Spinal cord (tissue), 10 donors: ENCODE measurements around the gene KLHDC7A. TPM values are rescaled to one million over a fixed set of nuclear protein-coding genes. Genes with fewer than 3 reads are reported as not detected.

ENCODE experiments used
- DNase-seq, 6 donors: peaks; one replicate each; pipeline versions ENCODE4 v3.0.0 to v3.0.0-alpha.2; 2013 to 2015; ENCODE audit warnings: low spot score in 6 of 6, low read depth in 4 of 6
- H3K27ac ChIP-seq: one replicate; pipeline ENCODE4 v1.5.1; 2013; ENCODE audit warnings: low read depth, low read length, control low read depth
- H3K27me3 ChIP-seq: one replicate; pipeline ENCODE4 v1.6.1; 2013; ENCODE audit warnings: low read length; ENCODE audit not compliant: control insufficient read depth, insufficient read depth
- H3K36me3 ChIP-seq: one replicate; pipeline ENCODE4 v1.6.1; 2013; ENCODE audit warnings: low read length; ENCODE audit not compliant: control insufficient read depth, insufficient read depth
- H3K4me1 ChIP-seq: one replicate; pipeline ENCODE4 v1.6.1; 2013; ENCODE audit warnings: low read length; ENCODE audit not compliant: control insufficient read depth, insufficient read depth
- H3K4me3 ChIP-seq: one replicate; pipeline ENCODE4 v1.5.1; 2013; ENCODE audit warnings: low read depth, low read length, control low read depth
- H3K9me3 ChIP-seq: one replicate; pipeline ENCODE4 v1.6.1; 2013; ENCODE audit warnings: low read length; ENCODE audit not compliant: control insufficient read depth, insufficient read depth
- WGBS: methylation state at CpG from one replicate; pipeline ENCODE4 v1.1.5; 2013; ENCODE audit warnings: missing lambda C conversion rate; ENCODE audit not compliant: insufficient coverage; 5-methylcytosine and 5-hydroxymethylcytosine counted together
- polyA plus RNA-seq, 2 donors: library from polyadenylated mRNA; unstranded; fragments of 120-200 nt; gene quantifications; one replicate each; pipeline ENCODE4 v1.2.1, GENCODE V29; 2013; ENCODE audit not compliant: insufficient read length in 2 of 2
- total RNA-seq, 2 donors: library from RNA; depleted of rRNA in 1 of 2; stranded (reverse); fragments of 120-200 nt in 1 of 2; fragments of >200 nt in 1 of 2; gene quantifications; one replicate each; pipeline versions ENCODE4 v1.2.3 to v1.2.4, GENCODE V29; 2013 to 2014
- donor health status: healthy.

The KLHDC7A gene
- total and polyA plus RNA-seq, 4 donors, result 0.08 to 5.3 (median 0.35) TPM

DNA sequence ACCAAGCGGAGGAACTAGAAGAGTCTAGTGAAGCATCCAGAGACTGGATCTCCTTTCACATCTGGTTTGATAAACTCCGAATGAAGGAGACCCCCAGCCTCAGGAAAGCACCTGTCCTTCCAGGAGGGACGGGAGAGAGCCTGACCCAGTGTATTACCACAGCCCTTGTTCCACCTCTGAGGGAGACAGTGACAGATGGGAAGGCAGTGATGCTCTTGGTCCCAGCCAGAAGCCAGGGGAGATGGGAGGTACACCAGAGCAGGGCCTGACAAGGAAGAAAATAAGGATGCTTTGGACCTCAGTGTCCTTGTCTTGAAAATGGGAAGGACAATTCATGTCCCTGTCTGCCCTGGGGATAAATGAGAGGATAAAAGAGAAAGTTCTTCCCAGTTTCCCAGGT is 3.5 kb downstream of the KLHDC7A start:
- Histone ChIP-seq H3K27me3 (no peaks in the 10 kb centered on the region), H3K4me3 (no peak overlapping the region), H3K4me1 (peaks cover 31% of the 10 kb centered on the region), H3K9me3 (no peaks in the 10 kb centered on the region), H3K36me3 (no peaks in the 10 kb centered on the region), H3K27ac (no peak overlapping the region)
- 86% methylated on average over 2 of the region's 3 CpGs for WGBS
- no peak for DNase-seq

DNA sequence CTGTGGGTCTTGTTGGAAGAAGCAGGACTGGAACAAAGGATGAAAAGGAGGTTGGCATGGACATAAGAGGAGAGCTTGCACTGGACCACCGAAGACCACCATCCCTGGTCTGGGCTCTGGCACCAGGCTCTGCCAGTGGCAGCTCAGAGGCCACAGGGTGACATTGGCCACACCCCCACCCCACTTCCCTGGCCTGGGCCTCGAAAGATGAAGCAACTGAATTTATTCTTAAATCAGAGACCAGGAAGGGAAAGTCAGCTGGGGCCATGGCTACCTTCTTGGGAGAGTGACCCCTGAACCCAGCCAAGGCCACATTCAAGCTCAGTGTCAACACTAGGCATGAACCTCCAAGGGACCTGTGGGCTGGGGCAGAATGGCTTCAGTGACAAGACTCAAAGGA is 4.0 kb downstream of the KLHDC7A start:
- no peak overlapping the region for H3K27ac ChIP-seq
- 65% methylated on average over 2 of the region's 2 CpGs for WGBS
- DNase-seq, result no peak
- peaks cover 29% of the 10 kb centered on the region for H3K4me1 ChIP-seq
- no peaks in the 10 kb centered on the region for H3K36me3 ChIP-seq
- no peaks in the 10 kb centered on the region for H3K27me3 ChIP-seq
- H3K9me3 ChIP-seq, result no peaks in the 10 kb centered on the region
- H3K4me3 ChIP-seq, result no peak overlapping the region

DNA sequence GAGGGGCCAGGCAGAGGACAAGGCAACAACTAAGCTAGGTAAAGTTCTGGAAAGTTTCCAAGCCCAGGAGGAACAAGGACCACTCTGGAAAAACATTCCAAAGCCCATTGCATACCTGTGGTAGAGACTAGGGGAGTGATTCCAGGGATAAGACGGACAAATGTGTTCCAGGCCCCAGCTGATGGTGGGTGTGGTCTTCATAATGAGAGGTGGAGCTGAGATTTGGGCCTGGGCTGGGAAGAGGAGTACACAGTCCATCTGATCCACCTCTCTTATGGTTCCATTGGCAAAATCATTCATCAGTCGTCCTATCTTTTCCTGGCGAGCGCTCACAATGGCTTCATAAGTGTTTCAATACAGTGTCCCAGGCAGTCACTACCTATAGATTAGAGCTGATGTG is 4.5 kb downstream of the KLHDC7A start:
- H3K27me3 ChIP-seq, result no peaks in the 10 kb centered on the region
- DNase-seq, result no peak
- 100% methylated on average over 2 of the region's 4 CpGs for WGBS

DNA sequence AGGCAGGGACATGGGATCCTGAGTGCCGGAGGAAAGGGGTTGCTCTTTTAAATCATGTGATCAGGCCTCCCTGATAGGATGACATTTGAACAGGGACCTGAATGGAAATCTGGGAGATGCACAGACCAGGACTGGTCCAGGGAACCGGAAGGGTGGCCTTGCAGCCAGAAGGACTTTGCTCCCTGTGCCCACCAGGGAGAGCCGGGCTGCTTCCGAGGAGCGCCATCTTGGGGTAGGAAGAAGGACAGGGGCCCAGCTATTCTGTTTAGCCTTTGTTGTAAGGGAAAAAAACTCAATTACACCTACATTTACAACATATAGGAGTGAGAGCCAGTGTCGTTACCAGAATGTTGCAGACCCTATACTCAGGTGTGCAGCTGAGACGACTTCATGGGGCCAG is 5.5 kb downstream of the KLHDC7A start:
- H3K4me3 ChIP-seq, result no peak overlapping the region
- no peaks in the 10 kb centered on the region for H3K27me3 ChIP-seq
- 53% methylated on average over 4 of the region's 7 CpGs for WGBS
- no peak for DNase-seq
- no peak overlapping the region for H3K27ac ChIP-seq
- no peaks in the 10 kb centered on the region for H3K9me3 ChIP-seq
- H3K4me1 ChIP-seq, result peaks cover 17% of the 10 kb centered on the region
- H3K36me3 ChIP-seq, result no peaks in the 10 kb centered on the region

More for the DNA sequence above, 4.5 kb downstream of the KLHDC7A start:
- no peaks in the 10 kb centered on the region for H3K36me3 ChIP-seq
- peaks cover 27% of the 10 kb centered on the region for H3K4me1 ChIP-seq
- no peaks in the 10 kb centered on the region for H3K9me3 ChIP-seq
- H3K27ac ChIP-seq, result no peak overlapping the region
- no peak overlapping the region for H3K4me3 ChIP-seq

DNA sequence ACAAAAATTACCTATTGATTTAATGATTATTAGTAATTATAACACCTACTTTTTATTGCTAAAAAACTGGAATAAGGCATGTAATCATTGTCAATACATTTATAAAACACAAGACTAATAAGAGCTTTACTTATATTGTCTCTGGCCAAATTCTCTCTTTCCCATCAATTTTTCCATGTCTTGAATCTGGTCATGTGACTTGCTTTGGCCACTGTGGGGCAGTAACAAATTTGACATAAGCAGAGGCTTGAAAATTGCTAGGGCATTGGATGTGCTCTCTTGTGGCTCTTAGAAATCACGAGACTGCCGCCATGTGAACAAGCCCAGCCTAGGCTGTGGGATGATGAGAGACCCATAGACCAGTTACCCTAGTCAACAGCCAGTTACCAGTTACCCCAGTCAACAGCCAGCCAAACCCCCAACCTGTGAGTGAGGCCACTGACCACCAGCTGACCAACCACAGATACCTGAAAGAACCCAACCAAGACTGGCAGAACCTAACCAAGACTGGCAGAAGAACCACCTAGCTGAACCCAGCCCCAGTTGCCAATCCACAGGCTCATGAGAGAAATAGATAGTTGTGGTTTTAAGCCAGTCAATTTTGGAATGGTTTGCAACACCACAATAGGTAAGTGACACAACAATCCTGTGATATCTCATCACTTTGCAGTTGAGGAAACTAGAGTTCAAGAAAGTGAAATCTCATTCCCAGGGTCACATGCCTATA is 8.8 kb downstream of the KLHDC7A start:
- 90% methylated on average over 2 of the region's 2 CpGs for WGBS
- Histone ChIP-seq H3K27me3 (no peaks in the 10 kb centered on the region), H3K4me1 (no peaks in the 10 kb centered on the region), H3K27ac (no peak overlapping the region), H3K9me3 (no peaks in the 10 kb centered on the region), H3K36me3 (no peaks in the 10 kb centered on the region), H3K4me3 (no peak overlapping the region)
- DNase-seq, result no peak

DNA sequence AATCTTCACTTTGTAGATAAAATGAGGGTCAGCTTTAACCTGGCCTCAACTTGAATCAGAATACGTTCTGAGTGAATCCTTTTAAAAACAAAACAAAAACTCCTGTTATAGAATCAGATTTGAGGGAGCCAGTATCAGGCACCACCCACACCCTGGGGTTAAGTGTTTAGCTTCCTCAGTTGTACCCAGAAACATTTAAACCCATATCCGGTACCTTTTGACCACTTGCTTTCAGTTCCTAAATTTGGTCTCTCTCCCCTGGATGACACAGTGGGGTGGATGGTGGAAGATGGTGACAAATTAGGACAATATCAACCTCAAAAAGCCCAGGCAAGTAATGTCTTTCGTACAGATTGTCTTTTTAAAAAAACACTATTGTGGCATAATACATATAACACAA is 10.4 kb downstream of the KLHDC7A start:
- Histone ChIP-seq H3K36me3 (no peaks in the 10 kb centered on the region), H3K27ac (no peak overlapping the region), H3K4me1 (no peaks in the 10 kb centered on the region), H3K27me3 (no peaks in the 10 kb centered on the region), H3K4me3 (no peak overlapping the region), H3K9me3 (no peaks in the 10 kb centered on the region)
- no CpG with 5 or more reads among the region's 3 CpGs for WGBS
- DNase-seq, result no peak

DNA sequence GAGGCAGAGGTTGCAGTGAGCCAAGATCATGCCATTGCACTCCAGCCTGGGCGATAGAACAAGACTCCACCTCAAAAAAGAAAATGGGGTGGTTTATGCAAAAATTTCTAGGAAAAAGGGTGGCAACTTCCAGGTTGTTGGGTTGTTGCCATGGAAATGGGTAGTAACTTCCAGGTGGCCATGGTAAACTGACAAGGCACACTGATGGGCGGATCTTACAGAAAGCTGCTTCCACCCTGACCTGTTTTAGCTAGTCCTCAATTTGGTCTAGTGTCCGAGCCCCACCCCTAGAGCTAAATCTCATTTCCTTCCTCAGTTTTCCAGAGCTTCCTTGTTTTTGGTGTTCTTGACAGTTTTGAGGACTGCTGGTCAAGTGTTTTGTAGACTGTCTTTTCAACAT is 13.6 kb downstream of the KLHDC7A start:
- 86% methylated on average over 2 of the region's 3 CpGs for WGBS
- Histone ChIP-seq H3K36me3 (no peaks in the 10 kb centered on the region), H3K9me3 (no peaks in the 10 kb centered on the region), H3K4me3 (no peak overlapping the region), H3K27me3 (no peaks in the 10 kb centered on the region), H3K27ac (no peak overlapping the region), H3K4me1 (peaks cover 4% of the 10 kb centered on the region)
- DNase-seq, result no peak

DNA sequence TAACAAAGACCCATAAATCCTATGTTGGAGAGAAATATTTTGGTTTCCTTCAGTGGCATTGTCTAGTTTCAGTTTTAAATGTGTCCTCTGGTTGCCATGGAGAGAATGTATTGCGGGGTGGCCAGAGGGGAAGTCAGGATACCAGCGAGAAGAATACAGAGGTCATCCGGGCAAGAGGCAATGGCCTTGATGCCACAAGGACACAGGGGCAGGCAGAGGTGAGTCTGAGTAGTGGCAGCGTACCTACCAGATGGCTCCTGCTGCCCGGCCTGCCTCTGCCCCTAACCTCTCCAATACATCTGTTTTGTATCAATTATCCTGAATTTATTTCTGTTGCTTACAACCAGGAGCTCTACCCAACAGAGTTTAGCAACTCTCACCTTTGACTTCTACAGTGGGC is 14.9 kb downstream of the KLHDC7A start:
- WGBS, result 80% methylated on average over 3 of the region's 5 CpGs
- Histone ChIP-seq H3K4me1 (peaks cover 4% of the 10 kb centered on the region), H3K27me3 (no peaks in the 10 kb centered on the region), H3K36me3 (no peaks in the 10 kb centered on the region), H3K4me3 (no peak overlapping the region), H3K27ac (no peak overlapping the region), H3K9me3 (no peaks in the 10 kb centered on the region)
- DNase-seq, result no peak

DNA sequence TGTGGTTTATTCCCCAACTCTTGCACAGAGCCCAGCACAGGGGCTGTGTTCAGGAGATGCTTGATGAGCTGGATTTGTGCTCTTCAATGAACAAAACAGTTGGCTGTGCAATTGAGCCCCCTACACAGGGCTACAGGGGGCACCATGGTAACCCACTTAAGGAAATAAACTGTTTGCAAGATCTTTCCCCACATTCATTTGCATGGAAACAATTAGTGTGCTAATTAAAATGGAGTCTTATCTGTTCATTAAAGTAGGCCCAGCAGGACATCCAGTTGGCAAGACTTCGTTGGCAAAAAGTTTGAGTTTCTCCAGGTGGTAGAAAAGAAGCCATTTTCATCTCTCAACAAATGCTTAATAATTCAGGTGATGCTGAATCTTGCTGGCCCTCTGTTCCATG is 15.3 kb downstream of the KLHDC7A start:
- peak in 1 of 6 donors; percentile 78 for DNase-seq
- H3K9me3 ChIP-seq, result no peaks in the 10 kb centered on the region
- no peaks in the 10 kb centered on the region for H3K27me3 ChIP-seq
- H3K27ac ChIP-seq, result no peak overlapping the region
- WGBS, result no CpG with 5 or more reads among the region's 1 CpG
- H3K36me3 ChIP-seq, result no peaks in the 10 kb centered on the region
- peaks cover 4% of the 10 kb centered on the region for H3K4me1 ChIP-seq
- no peak overlapping the region for H3K4me3 ChIP-seq

DNA sequence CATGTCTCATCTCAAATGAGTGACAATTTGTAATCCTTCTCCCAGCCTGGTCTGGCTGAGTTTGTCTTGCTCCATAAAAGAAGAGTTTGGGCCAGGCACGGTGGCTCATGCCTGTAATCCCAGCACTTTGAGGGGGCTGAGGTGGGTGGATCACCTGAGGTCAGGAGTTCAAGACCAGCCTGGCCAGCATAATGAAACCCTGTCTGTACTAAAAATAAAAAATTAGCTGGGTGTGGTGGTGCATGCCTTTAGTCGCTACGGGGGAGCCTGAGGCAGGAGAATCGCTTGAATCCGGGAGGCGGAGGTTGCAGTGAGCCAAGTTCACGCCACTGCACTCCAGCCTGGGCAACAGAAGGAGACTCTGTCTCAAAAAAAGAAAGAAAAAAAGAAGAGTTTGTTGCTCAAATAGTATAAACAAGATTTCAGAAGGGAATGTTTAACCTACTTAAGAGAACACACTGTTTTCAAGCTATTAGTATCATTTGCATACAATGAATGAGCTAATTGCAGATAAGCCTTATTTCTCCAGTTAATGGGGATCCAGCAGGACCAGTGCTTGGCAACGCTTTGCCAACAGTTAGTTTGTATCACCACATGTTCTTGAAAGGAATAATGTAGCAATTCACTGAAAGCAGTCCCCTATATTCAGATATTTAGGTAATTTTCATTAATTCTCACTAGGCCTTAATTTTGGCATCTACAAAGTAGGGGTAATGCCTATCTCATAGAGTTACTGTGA is 15.9 kb downstream of the KLHDC7A start:
- Histone ChIP-seq H3K36me3 (no peaks in the 10 kb centered on the region), H3K9me3 (no peaks in the 10 kb centered on the region), H3K4me3 (no peak overlapping the region), H3K27ac (no peak overlapping the region), H3K27me3 (no peaks in the 10 kb centered on the region), H3K4me1 (peaks cover 4% of the 10 kb centered on the region)
- peak in 1 of 6 donors; percentile 81 for DNase-seq
- WGBS, result 83% methylated on average over 7 of the region's 8 CpGs
